GM18526 (cell line): ENCODE data around the gene PRSS53.
A peak's percentile ranks its signal among the peaks of the same experiment; 100 is the strongest.

Experiments used
- POLR2A ChIP-seq: IDR thresholded peaks from 3 replicates; pipeline ENCODE4 v1.6.1; 2011; ENCODE audit not compliant: insufficient read length; ENCODE audit errors: extremely low read depth

Gene PRSS53

DNA sequence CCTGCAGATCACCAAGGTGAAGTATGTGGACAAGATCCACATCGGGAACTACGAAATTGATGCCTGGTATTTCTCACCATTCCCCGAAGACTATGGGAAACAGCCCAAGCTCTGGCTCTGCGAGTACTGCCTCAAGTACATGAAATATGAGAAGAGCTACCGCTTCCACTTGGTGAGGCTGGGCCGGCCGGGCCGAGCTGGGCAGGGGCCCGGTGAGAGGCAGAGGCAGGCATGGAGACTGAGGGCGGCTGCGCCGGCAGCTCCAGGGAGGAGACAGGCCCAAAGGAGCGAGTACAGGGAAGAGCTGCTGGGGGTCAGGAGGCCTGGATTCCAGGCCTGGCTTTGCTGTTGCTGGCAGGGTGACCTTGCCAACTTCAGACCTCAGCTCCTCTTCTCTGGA, 38.4 kb upstream of the PRSS53 start:
- TF ChIP-seq POLR2A = no peak

- no peak for TF ChIP-seq POLR2A
Measured at GRCh38 chr16:31125844-31126243, 37.1 kb upstream of the PRSS53 start.

GRCh38 chr16:31120129-31120528, 31.4 kb upstream of the PRSS53 start:
- no peak for TF ChIP-seq POLR2A

- no peak for TF ChIP-seq POLR2A
Measured at GRCh38 chr16:31118223-31119155, 29.7 kb upstream of the PRSS53 start.

DNA sequence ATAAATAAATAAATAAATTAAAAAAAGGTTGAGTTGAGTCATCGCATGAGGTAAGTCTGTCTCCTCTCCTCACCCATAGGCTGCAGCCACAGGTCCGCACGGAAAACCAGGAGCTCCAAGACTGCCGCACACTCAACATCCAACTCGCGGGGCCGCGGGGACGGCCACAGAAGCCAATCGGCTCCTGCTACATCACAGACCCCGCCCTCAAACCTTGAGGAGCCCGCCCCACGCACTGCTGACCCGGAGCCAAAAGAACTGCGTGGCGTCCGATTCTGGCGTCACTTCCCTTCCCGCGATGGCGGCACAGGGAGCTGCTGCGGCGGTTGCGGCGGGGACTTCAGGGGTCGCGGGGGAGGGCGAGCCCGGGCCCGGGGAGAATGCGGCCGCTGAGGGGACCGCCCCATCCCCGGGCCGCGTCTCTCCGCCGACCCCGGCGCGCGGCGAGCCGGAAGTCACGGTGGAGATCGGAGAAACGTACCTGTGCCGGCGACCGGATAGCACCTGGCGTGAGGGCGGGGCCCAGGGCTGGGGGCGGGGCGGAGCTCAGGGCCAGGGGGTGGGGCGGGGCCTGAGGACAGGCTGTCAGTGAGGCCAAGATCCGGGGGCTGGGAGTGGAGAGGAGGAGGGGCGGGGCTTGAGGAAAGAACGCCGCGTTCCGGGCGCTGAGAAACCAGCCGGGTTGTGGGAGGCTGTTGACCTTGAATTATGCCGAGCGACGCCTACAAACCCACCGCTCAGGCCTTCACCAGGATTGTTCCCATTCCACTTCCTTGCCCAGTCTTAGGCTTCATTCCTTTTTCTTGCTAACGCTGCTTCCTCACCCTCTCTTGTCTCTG, 28.9 kb upstream of the PRSS53 start, which contains the start of gene KAT8:
Gene KAT8, plus strand, starts transcription at position 281 of the 839 bp plus-strand sequence. Its CDS starts 18 bp downstream, at position 299.
- TF ChIP-seq POLR2A = peak; percentile 84

DNA sequence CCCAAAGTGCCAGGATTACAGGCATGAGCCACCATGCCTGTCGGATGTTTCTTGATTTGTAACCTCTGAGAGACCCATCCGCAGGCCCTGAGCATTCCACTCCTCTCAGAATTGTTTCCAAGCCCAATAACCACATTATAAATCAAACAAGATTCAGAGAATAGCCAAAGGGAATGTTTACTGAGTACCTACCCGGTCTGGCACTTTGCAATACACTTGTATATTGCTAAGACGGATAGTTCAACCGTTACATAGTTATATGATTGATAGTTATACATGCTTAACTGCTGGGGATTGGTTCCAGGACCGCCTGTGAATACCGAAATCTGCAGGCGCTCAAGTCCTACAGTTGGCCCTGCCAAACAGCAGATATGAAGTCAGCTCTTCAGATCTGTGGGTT, 25.7 kb upstream of the PRSS53 start:
- TF ChIP-seq POLR2A = no peak

DNA sequence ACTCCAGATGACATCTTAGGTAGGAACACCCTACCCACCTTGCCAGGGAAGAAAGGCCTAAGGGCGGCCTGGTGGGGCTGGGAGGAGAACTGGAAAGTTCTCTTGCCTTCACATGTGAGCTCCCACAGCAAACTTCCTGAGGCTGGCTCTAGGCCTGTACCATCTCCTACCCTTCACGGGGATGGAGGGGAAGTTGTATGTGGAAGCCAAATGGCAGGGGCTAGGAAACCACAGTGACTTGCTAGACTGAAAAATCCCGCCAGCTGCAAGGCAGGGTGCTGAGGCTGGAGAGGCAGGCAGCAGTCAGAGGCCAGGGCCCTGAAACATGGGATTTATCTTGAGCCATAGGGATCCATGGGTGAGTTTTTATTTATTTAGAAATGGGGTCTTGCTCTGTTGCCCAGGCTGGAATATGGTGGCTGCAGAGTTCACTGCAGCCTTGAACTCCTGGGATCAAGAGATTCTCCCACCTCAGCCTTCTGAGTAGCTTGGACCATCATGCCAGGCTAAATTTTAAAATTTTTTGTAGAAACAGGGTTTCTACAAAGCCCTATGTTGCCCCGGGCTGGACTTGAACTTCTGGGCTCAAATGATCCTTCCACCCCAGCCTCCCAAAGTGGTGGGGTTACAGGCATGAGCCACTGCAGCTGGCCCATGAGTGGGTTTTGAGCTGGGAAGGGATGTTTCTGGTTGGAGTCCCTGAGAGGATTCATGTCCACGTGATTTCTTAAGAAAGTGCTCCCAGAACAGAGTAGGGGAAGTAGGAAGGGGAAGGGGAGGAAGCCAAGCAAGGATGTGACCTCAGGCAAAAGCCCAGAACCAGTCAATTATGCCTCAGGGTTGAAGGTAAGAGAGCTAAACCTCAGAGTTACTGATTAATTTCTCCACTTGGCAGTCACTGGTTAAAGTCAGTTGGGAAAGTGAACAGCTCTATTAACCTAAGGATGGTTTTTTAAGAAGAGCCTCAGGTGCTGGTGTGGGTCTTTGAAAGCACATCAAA, 24.7 kb upstream of the PRSS53 start:
- TF ChIP-seq POLR2A = no peak

DNA sequence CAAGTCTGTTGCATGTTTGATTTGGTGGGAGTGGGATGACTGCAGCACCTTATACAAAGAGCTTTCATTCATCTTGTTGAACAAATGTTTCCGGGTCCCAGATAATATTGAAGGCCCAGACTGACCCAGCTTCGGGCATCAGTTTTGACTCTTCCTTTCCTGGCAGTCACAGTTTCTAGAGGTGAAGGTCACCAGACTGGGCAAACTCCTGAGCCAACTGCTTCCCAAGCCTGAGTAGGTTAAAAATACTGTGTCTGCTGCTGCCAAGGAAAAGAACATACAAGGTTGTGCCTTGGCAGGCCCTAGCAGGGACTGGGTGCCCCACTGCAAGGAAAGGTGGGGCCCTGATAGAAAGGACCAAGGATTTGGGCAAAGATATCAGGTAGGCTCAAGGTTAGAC, 24.0 kb upstream of the PRSS53 start:
- TF ChIP-seq POLR2A = no peak

DNA sequence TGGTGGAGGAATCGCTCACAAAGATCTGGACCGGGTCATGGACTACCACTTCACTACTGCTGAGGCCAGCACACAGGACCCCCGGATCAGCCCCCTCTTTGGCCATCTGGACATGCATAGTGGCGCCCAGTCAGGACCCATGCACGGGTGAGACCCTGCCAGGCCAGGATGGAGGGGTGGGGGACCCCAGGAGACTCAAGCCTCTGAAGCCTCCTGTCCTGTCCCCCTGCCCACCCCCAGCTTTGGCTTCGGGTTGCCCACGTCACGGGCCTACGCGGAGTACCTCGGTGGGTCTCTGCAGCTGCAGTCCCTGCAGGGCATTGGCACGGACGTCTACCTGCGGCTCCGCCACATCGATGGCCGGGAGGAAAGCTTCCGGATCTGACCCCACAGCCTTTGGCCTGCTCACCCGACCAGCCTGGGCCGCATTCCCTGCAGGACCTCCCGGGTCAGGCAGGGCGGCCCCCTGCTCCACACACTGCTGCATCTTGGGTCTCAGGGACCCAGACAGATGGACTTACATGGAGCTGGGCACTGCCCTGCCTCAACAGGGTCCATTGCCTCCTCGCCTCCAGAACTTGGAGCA, 23.2 kb upstream of the PRSS53 start:
- no peak for TF ChIP-seq POLR2A

DNA sequence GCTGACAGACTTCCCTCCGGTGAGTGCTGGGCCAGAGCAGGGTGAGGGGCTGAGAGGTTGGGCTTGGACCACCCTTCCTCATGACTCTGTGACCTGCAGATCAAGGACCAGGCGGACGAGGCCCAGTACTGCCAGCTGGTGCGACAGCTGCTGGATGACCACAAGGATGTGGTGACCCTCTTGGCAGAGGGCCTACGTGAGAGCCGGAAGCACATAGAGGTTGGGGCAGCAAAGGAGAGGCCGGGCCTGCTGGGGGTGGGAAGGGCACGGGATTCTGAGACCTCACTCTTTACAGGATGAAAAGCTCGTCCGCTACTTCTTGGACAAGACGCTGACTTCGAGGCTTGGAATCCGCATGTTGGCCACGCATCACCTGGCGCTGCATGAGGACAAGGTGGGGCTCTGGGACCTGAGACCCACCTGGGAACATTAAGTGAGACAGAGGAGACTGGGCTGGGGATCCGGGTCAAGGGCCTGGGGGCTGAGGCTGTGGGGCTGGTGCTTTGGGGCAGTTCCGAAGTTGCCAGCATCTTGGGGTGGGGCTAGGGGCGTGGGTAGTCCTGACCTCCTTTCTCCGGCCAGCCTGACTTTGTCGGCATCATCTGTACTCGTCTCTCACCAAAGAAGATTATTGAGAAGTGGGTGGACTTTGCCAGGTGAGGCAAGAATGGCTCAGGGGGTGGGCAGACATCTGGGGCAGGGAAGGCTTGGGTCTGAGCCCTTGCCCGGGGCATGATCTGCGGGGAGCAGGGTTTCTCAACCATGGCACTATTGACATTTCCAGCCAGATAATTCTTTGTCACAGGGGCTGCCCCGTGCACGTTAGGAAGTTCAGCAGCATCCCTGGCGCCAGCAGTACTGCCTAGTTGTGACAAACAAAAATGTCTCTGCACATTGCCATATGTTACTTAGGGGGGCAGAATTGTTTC, 21.6 kb upstream of the PRSS53 start:
- no peak for TF ChIP-seq POLR2A

DNA sequence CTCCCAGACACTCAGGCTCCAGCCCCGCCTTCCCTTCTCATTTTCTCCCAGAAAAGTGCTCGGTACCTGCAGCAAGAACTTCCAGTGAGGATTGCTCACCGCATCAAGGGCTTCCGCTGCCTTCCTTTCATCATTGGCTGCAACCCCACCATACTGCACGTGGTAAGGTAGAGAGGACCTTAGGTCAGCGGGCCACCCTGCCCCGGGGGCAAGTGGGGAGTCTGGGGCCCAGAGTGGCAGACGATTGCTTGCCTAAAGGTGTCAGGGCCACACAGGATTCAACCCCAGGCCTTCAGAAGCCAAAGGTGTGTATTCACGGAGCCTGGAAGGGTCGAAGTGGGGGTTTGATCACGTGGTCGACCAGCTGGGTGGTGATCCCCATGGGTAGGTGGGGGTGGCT, 20.9 kb upstream of the PRSS53 start:
- no peak for TF ChIP-seq POLR2A

DNA sequence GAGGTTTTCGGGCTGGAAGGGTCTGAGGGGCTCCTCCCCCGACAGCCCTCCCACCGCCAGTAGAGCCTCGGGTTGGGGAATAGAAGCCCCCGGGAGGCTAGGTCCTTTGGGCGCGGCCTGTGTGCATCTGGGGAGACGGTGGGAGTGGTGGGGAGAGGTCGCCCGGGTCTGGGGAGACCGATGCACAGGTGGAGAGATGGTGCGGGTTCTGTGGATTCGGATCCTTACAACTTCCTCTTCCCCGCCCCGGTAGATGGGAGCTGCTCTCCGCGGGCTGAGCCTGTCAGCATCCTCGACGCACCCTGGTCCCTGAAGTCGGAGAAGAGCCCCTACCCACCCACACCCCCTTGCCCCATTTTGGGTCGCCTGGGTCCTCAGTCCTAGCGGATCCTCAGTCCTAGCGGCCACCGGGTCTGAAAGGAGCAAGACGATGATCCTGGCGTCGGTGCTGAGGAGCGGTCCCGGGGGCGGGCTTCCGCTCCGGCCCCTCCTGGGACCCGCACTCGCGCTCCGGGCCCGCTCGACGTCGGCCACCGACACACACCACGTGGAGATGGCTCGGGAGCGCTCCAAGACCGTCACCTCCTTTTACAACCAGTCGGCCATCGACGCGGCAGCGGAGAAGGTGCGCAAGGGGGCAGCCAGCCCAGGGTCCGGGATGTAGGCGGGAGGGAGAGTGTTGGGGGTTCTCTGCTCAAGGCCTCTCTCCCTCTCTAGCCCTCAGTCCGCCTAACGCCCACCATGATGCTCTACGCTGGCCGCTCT, 20.2 kb upstream of the PRSS53 start:
- TF ChIP-seq POLR2A = no peak
